Measurements from ENCODE around the gene PIK3R1. TPM values are rescaled to one million over a fixed set of nuclear protein-coding genes. Genes with fewer than 3 reads are reported as not detected.

Gene PIK3R1
- total and polyA plus RNA-seq, 2 experiments from 2014 or later: 5.9 to 9.8 TPM

DNA sequence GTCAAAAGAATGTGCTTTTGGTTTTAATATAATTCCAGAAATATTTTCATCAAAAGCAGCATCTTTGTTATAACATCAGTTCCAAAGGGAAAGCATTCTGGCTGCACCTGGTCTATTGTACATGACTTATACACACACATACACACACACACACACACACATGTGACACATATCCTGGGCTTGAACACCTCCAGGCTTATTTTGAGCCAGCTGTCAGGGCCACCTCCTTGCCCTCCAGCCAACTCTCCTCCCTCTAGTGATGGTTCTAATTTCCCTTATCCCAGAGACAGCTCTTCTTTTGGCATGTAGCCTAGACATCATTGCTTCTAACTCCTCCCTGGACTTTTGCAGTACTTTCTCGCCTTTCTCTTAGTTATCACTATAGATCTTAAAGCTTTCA, 115.0 kb downstream of the PIK3R1 start:
- Mint-ChIP-seq H3K4me3 (no peak overlapping the region), H3K4me1 (0 out of 3 replicates have a peak, but pooled peaks cover 2% of the 10 kb centered on the region), H3K36me3 (ENCODE audit: low read depth) (no peaks in the 10 kb centered on the region), H3K27me3 (ENCODE audit: insufficient read depth, low read depth, poor library complexity) (no peaks in the 10 kb centered on the region), H3K9me3 (peaks cover 5% of the 10 kb centered on the region; the same call in 1 of the 3 replicates), H3K27ac (no peak overlapping the region)
- H3K4me3 ChIP-seq: no peak overlapping the region
- no peak overlapping the region for H3K27ac ChIP-seq (ENCODE audit: low read depth)
- peaks cover 15% of the 10 kb centered on the region; the same call in 1 of the 2 replicates for H3K9me2 ChIP-seq (ENCODE audit: insufficient read depth)
- no peaks in the 10 kb centered on the region for H3K4me1 ChIP-seq (ENCODE audit: insufficient read depth)
- TF ChIP-seq EZH2 (IDR thresholded peaks at IDR 0.05; ENCODE audit: low read depth, unreplicated experiment) (no peak), JUNB (IDR thresholded peaks at IDR 0.05; ENCODE audit: unreplicated experiment) (no peak)
- H3F3A ChIP-seq (replicated peaks; ENCODE audit: low read depth): no peaks in the 10 kb centered on the region
- H3K27me3 ChIP-seq (ENCODE audit: insufficient read depth): no peaks in the 10 kb centered on the region
- DNase-seq (ENCODE audit: low spot score) (no peak), ATAC-seq (no peak)
- no peaks in the 10 kb centered on the region for H3K79me2 ChIP-seq (replicated peaks; ENCODE audit: insufficient read depth)
- no peaks in the 10 kb centered on the region for H4K20me1 ChIP-seq (replicated peaks; ENCODE audit: insufficient read depth)
- H3K36me3 ChIP-seq (ENCODE audit: insufficient read depth): no peaks in the 10 kb centered on the region
- H2AFZ ChIP-seq: no peak overlapping the region
- no peak overlapping the region for H3K4me2 ChIP-seq

DNA sequence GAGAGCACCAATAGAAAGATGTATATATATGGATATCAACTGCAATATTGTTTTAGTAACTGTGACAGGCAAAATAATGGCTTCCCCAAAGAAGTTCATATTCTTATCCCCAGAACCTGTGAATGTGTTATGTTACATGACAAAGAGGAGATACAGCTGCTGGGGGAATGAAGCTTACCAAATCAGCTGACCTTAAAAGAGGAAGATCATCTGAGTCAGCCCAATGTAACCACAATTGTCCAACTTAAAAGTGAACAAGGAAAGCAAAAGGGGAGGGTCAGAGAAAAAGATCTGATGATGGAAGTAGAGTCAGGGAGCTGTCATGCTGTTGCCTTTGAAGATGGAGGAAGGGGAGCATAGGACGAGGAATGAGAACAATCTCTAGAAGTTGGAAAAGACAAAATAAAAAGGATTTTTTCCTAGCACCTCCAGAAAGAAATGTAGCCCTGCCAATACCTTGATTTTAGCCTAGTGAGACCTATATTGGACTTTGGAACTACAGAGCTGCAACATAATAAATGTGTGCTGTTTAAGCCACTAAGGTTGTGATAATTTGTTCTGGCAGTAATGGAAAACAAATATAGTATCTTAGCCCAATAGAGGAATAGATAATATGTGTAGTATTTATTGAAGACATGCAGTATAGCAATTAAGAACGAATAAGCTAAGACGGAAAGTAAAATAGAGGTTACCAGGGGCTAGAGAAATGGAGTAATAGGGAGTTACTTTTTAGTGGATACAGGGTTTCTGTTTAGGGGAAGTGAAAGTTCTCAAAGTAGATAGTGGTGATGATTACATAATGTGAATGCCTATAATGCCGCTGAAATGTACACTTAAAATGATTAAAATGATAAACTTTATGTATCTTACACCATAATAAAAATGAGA, 115.9 kb downstream of the PIK3R1 start:
- no peak overlapping the region for H3K4me2 ChIP-seq
- peaks cover 23% of the 10 kb centered on the region for H3K9me2 ChIP-seq (ENCODE audit: insufficient read depth)
- H3K79me2 ChIP-seq (replicated peaks; ENCODE audit: insufficient read depth): no peaks in the 10 kb centered on the region
- H3K27me3 Mint-ChIP-seq (ENCODE audit: insufficient read depth, low read depth, poor library complexity): no peaks in the 10 kb centered on the region
- H3K4me1 ChIP-seq (ENCODE audit: insufficient read depth): no peaks in the 10 kb centered on the region
- no peak overlapping the region for H3K4me3 Mint-ChIP-seq
- H3K4me1 Mint-ChIP-seq: no peaks in the 10 kb centered on the region
- no peak for ATAC-seq
- no peak for DNase-seq (ENCODE audit: low spot score)
- H3K27ac ChIP-seq (ENCODE audit: low read depth): no peak overlapping the region
- H4K20me1 ChIP-seq (replicated peaks; ENCODE audit: insufficient read depth): no peaks in the 10 kb centered on the region
- no peak overlapping the region for H3K4me3 ChIP-seq
- H2AFZ ChIP-seq: no peak overlapping the region
- H3F3A ChIP-seq (replicated peaks; ENCODE audit: low read depth): no peaks in the 10 kb centered on the region
- H3K9me3 Mint-ChIP-seq: peaks cover 4% of the 10 kb centered on the region; the same call in 1 of the 3 replicates
- no peaks in the 10 kb centered on the region for H3K36me3 ChIP-seq (ENCODE audit: insufficient read depth)
- H3K27ac Mint-ChIP-seq: no peak overlapping the region
- no peaks in the 10 kb centered on the region for H3K27me3 ChIP-seq (ENCODE audit: insufficient read depth)
- no peaks in the 10 kb centered on the region for H3K36me3 Mint-ChIP-seq (ENCODE audit: low read depth)
- TF ChIP-seq ZNF114 (CRISPR knock-in tag; IDR thresholded peaks at IDR 0.05): no peak
- no peak for TF ChIP-seq STAT1 (IDR thresholded peaks at IDR 0.05; ENCODE audit: unreplicated experiment)
- no peak for TF ChIP-seq ZNF331 (CRISPR knock-in tag; IDR thresholded peaks at IDR 0.05; ENCODE audit: low read depth)
- TF ChIP-seq, protein P1, sequence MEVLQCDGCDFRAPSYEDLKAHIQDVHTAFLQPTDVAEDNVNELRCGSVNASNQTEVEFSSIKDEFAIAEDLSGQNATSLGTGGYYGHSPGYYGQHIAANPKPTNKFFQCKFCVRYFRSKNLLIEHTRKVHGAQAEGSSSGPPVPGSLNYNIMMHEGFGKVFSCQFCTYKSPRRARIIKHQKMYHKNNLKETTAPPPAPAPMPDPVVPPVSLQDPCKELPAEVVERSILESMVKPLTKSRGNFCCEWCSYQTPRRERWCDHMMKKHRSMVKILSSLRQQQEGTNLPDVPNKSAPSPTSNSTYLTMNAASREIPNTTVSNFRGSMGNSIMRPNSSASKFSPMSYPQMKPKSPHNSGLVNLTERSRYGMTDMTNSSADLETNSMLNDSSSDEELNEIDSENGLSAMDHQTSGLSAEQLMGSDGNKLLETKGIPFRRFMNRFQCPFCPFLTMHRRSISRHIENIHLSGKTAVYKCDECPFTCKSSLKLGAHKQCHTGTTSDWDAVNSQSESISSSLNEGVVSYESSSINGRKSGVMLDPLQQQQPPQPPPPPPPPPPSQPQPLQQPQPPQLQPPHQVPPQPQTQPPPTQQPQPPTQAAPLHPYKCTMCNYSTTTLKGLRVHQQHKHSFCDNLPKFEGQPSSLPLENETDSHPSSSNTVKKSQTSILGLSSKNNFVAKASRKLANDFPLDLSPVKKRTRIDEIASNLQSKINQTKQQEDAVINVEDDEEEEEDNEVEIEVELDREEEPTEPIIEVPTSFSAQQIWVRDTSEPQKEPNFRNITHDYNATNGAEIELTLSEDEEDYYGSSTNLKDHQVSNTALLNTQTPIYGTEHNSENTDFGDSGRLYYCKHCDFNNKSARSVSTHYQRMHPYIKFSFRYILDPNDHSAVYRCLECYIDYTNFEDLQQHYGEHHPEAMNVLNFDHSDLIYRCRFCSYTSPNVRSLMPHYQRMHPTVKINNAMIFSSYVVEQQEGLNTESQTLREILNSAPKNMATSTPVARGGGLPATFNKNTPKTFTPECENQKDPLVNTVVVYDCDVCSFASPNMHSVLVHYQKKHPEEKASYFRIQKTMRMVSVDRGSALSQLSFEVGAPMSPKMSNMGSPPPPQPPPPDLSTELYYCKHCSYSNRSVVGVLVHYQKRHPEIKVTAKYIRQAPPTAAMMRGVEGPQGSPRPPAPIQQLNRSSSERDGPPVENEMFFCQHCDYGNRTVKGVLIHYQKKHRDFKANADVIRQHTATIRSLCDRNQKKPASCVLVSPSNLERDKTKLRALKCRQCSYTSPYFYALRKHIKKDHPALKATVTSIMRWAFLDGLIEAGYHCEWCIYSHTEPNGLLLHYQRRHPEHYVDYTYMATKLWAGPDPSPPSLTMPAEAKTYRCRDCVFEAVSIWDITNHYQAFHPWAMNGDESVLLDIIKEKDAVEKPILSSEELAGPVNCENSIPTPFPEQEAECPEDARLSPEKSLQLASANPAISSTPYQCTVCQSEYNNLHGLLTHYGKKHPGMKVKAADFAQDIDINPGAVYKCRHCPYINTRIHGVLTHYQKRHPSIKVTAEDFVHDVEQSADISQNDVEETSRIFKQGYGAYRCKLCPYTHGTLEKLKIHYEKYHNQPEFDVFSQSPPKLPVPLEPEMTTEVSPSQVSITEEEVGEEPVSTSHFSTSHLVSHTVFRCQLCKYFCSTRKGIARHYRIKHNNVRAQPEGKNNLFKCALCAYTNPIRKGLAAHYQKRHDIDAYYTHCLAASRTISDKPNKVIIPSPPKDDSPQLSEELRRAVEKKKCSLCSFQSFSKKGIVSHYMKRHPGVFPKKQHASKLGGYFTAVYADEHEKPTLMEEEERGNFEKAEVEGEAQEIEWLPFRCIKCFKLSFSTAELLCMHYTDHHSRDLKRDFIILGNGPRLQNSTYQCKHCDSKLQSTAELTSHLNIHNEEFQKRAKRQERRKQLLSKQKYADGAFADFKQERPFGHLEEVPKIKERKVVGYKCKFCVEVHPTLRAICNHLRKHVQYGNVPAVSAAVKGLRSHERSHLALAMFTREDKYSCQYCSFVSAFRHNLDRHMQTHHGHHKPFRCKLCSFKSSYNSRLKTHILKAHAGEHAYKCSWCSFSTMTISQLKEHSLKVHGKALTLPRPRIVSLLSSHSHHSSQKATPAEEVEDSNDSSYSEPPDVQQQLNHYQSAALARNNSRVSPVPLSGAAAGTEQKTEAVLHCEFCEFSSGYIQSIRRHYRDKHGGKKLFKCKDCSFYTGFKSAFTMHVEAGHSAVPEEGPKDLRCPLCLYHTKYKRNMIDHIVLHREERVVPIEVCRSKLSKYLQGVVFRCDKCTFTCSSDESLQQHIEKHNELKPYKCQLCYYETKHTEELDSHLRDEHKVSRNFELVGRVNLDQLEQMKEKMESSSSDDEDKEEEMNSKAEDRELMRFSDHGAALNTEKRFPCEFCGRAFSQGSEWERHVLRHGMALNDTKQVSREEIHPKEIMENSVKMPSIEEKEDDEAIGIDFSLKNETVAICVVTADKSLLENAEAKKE (CRISPR knock-in tag; IDR thresholded peaks at IDR 0.05): no peak
- no peak for TF ChIP-seq POLR2AphosphoS5 (IDR thresholded peaks at IDR 0.05; ENCODE audit: low read depth)
- no peak for TF ChIP-seq JUNB (IDR thresholded peaks at IDR 0.05; ENCODE audit: unreplicated experiment)
- TF ChIP-seq, protein P2, sequence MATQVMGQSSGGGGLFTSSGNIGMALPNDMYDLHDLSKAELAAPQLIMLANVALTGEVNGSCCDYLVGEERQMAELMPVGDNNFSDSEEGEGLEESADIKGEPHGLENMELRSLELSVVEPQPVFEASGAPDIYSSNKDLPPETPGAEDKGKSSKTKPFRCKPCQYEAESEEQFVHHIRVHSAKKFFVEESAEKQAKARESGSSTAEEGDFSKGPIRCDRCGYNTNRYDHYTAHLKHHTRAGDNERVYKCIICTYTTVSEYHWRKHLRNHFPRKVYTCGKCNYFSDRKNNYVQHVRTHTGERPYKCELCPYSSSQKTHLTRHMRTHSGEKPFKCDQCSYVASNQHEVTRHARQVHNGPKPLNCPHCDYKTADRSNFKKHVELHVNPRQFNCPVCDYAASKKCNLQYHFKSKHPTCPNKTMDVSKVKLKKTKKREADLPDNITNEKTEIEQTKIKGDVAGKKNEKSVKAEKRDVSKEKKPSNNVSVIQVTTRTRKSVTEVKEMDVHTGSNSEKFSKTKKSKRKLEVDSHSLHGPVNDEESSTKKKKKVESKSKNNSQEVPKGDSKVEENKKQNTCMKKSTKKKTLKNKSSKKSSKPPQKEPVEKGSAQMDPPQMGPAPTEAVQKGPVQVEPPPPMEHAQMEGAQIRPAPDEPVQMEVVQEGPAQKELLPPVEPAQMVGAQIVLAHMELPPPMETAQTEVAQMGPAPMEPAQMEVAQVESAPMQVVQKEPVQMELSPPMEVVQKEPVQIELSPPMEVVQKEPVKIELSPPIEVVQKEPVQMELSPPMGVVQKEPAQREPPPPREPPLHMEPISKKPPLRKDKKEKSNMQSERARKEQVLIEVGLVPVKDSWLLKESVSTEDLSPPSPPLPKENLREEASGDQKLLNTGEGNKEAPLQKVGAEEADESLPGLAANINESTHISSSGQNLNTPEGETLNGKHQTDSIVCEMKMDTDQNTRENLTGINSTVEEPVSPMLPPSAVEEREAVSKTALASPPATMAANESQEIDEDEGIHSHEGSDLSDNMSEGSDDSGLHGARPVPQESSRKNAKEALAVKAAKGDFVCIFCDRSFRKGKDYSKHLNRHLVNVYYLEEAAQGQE (IDR thresholded peaks at IDR 0.05; ENCODE audit: unreplicated experiment): no peak
- TF ChIP-seq, protein P3, sequence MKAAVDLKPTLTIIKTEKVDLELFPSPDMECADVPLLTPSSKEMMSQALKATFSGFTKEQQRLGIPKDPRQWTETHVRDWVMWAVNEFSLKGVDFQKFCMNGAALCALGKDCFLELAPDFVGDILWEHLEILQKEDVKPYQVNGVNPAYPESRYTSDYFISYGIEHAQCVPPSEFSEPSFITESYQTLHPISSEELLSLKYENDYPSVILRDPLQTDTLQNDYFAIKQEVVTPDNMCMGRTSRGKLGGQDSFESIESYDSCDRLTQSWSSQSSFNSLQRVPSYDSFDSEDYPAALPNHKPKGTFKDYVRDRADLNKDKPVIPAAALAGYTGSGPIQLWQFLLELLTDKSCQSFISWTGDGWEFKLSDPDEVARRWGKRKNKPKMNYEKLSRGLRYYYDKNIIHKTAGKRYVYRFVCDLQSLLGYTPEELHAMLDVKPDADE (IDR thresholded peaks at IDR 0.05): no peak
- TF ChIP-seq CREB1 (CRISPR knock-in tag; IDR thresholded peaks at IDR 0.05; ENCODE audit: low read depth): no peak
